Left ventricle myocardium inferior (tissue), 1 donor: ENCODE measurements around the gene USP12. TPM values are rescaled to one million over a fixed set of nuclear protein-coding genes. Genes with fewer than 3 reads are reported as not detected.
A peak's percentile ranks its signal among the peaks of the same experiment; 100 is the strongest.

Experiments used
- DNase-seq: peaks from one replicate; pipeline ENCODE4 v3.0.0-alpha.2; 2020
- H3K27ac ChIP-seq: fragments of 200-600 bp; replicated peaks from 2 replicates; pipeline ENCODE4 v1.8.0; 2021
- H3K27me3 ChIP-seq: fragments of 200-600 bp; 2 replicates; pipeline ENCODE4 v1.8.0; 2021; ENCODE audit warnings: low read depth
- H3K36me3 ChIP-seq: fragments of 200-600 bp; 2 replicates; pipeline ENCODE4 v1.8.0; 2021
- H3K4me1 ChIP-seq: fragments of 200-600 bp; 2 replicates; pipeline ENCODE4 v1.8.0; 2021
- H3K4me3 ChIP-seq: fragments of 200-600 bp; 2 replicates; pipeline ENCODE4 v1.8.0; 2021; ENCODE audit warnings: mild to moderate bottlenecking, moderate library complexity
- H3K9me3 ChIP-seq: fragments of 200-600 bp; replicated peaks from 2 replicates; pipeline ENCODE4 v1.8.0; 2021
- intact Hi-C: fragments of 100-400 bp; cut with micrococcal nuclease; formaldehyde crosslinking; loops from one replicate; pipeline ENCODE4 v1.11.0; 2022
- total RNA-seq: library from RNA; stranded (reverse); fragmentation: NEBNext Ultra II Directional; extraction: Animal tissue kit (Norgen Biotek cat#: 25700); gene quantifications from one replicate; pipeline ENCODE4 v1.2.1, GENCODE V29; 2021
- TF ChIP-seq, protein P1 (sequence below): fragments of 200-600 bp; IDR thresholded peaks from 2 replicates; pipeline ENCODE4 v1.8.0; 2021; ENCODE audit warnings: antibody characterized with exemption, mild to moderate bottlenecking, borderline replicate concordance
- donor health status: DM: no; HTN: yes; CAD: no; lungs with severe emphysema.

Gene USP12
- total RNA-seq, 1 donor from 2014 or later: 16.8 TPM

DNA sequence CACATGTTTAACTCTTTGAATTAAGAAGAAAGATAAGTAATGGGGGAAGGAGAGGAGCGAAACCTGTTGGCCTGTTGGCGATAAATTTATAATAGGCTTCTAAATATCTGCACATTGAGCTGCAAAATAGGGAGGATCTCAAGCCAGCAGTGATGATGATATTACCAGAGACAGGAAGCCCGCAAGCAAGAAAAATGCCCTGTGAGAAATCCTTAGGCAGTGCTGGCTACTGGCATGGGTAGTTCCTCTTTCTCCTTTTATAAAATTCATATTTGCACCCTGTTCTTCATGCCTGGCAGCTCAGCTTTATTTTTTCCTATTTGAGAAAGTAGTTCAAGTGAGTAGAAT is 858 bp upstream of the USP12 start:
- intact Hi-C loops: no loop called here
- DNase-seq: no peak
- Histone ChIP-seq H3K27me3 (no peaks in the 10 kb centered on the region), H3K36me3 (no peaks in the 10 kb centered on the region), H3K4me1 (peaks cover 46% of the 10 kb centered on the region), H3K9me3 (no peaks in the 10 kb centered on the region), H3K4me3 (peak overlapping the region; percentile 95), H3K27ac (peak overlapping the region; percentile 96)
- TF ChIP-seq, protein P1, sequence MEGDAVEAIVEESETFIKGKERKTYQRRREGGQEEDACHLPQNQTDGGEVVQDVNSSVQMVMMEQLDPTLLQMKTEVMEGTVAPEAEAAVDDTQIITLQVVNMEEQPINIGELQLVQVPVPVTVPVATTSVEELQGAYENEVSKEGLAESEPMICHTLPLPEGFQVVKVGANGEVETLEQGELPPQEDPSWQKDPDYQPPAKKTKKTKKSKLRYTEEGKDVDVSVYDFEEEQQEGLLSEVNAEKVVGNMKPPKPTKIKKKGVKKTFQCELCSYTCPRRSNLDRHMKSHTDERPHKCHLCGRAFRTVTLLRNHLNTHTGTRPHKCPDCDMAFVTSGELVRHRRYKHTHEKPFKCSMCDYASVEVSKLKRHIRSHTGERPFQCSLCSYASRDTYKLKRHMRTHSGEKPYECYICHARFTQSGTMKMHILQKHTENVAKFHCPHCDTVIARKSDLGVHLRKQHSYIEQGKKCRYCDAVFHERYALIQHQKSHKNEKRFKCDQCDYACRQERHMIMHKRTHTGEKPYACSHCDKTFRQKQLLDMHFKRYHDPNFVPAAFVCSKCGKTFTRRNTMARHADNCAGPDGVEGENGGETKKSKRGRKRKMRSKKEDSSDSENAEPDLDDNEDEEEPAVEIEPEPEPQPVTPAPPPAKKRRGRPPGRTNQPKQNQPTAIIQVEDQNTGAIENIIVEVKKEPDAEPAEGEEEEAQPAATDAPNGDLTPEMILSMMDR: no peak

GRCh38 chr13:27171827-27172494 is 350 bp upstream of the USP12 start:
- TF ChIP-seq, protein P1: peak; percentile 35
- H3K4me1 ChIP-seq: peaks cover 51% of the 10 kb centered on the region
- intact Hi-C loops: no loop called here

GRCh38 chr13:27170516-27171243 is 931 bp downstream of the USP12 start:
- H3K4me3 ChIP-seq: peak overlapping the region; percentile 95
- intact Hi-C loops: no loop called here
- H3K36me3 ChIP-seq: no peaks in the 10 kb centered on the region
- peaks cover 63% of the 10 kb centered on the region for H3K4me1 ChIP-seq
- no peaks in the 10 kb centered on the region for H3K9me3 ChIP-seq
- DNase-seq: peak; percentile 36
- peak overlapping the region; percentile 96 for H3K27ac ChIP-seq
- TF ChIP-seq, protein P1: no peak
- no peaks in the 10 kb centered on the region for H3K27me3 ChIP-seq

More at GRCh38 chr13:27171827-27172494, 350 bp upstream of the USP12 start:
- no peaks in the 10 kb centered on the region for H3K9me3 ChIP-seq
- peak overlapping the region; percentile 95 for H3K4me3 ChIP-seq
- DNase-seq: peak; percentile 93
- H3K27me3 ChIP-seq: no peaks in the 10 kb centered on the region
- peak overlapping the region; percentile 96 for H3K27ac ChIP-seq
- no peaks in the 10 kb centered on the region for H3K36me3 ChIP-seq

DNA sequence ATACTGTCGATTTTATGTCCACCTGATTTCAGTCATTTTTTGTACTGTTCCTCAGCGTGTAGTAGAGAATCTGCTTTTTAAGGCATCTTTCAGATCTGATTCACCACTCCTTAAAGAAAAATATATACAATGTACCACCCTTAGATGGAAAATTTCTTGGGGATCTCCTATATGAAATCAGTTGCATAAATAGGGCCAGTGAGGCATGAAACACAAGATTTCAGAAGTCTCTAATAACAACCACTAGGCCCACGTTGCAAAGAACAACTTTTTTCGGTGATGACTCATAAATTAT is 1.4 kb downstream of the USP12 start:
- TF ChIP-seq, protein P1: no peak
- no peak for DNase-seq
- Histone ChIP-seq H3K36me3 (no peaks in the 10 kb centered on the region), H3K4me1 (peaks cover 63% of the 10 kb centered on the region), H3K27ac (peak overlapping the region; percentile 96), H3K27me3 (no peaks in the 10 kb centered on the region), H3K4me3 (peak overlapping the region; percentile 95), H3K9me3 (no peaks in the 10 kb centered on the region)
- intact Hi-C loops: no loop called here

DNA sequence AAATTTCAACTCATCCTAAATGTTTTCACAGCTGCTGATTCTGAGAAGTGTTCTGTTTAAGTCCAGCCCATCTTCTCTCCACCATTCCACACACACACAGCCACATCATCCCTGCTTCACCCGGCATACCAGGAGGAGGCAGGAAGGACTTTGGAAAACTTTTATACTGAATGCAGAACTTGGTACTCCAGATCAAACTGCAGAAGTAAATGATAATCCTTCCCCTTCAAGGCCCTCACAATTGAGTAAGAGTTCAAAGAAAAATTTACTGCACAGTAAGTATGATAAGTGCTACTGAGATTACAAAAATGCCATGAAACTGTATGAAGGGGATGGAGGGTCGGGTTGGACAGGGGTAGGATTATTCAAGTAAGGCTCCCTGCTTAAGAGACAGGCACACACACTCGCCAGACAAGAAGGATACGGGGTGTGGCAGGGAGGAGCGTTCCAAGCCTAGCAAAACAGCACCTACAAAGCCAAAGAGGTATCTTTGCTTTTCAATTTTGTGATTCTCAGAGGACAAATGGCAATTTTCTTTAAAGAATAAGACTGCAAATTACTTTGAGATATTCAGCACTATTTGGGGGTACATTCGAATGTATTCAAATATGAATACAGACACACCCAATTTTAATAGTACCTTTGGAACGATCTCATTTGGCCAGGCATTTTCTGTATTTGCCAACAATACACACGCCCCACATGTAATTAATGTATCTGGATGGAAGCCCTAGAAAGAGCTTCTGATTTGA is 2.5 kb downstream of the USP12 start:
- Histone ChIP-seq H3K9me3 (no peaks in the 10 kb centered on the region), H3K27me3 (no peaks in the 10 kb centered on the region), H3K4me3 (no peak overlapping the region), H3K27ac (no peak overlapping the region), H3K36me3 (no peaks in the 10 kb centered on the region), H3K4me1 (peaks cover 63% of the 10 kb centered on the region)
- intact Hi-C loops: no loop called here
- no peak for DNase-seq
- TF ChIP-seq, protein P1: no peak
